Kidney epithelial cell (primary cell): Measurements from ENCODE around the gene ITPA. TPM values are rescaled to one million over a fixed set of nuclear protein-coding genes. Genes with fewer than 3 reads are reported as not detected.

Experiments used
- DNase-seq: peaks from one replicate; pipeline ENCODE4 v3.0.0-alpha.2; 2010; ENCODE audit warnings: low read depth
- H3K27me3 ChIP-seq: 2 replicates; pipeline ENCODE4 v1.6.0; 2011; ENCODE audit warnings: low read length; ENCODE audit not compliant: control insufficient read depth, insufficient read depth
- H3K36me3 ChIP-seq: 2 replicates; pipeline ENCODE4 v1.5.1; 2011; ENCODE audit warnings: low read length; ENCODE audit not compliant: control insufficient read depth, insufficient read depth
- H3K4me3 ChIP-seq: 2 replicates; pipeline ENCODE4 v1.5.1; 2011; ENCODE audit warnings: low read depth, mild to moderate bottlenecking, control low read depth, low read length
- CTCF ChIP-seq: IDR thresholded peaks from 2 replicates; pipeline ENCODE4 v1.5.1; 2011; ENCODE audit warnings: mild to moderate bottlenecking, moderate library complexity, low read length, control low read depth, inconsistent platforms; ENCODE audit not compliant: insufficient read depth, poor library complexity, severe bottlenecking
- total RNA-seq: library from RNA; depleted of rRNA; stranded (reverse); fragments of >200 nt; gene quantifications from 2 replicates; pipeline ENCODE4 v1.2.3, GENCODE V29; 2015

The ITPA gene
- total RNA-seq, 1 donor from 2014 or later, result 71.2 TPM

GRCh38 chr20:3233991-3234498, 24.7 kb downstream of the ITPA start:
- no peaks in the 10 kb centered on the region for H3K36me3 ChIP-seq
- no peak for TF ChIP-seq CTCF
- no peak overlapping the region for H3K4me3 ChIP-seq
- peaks cover 9% of the 10 kb centered on the region for H3K27me3 ChIP-seq
- no peak for DNase-seq

GRCh38 chr20:3235666-3236324, 26.5 kb downstream of the ITPA start:
- Histone ChIP-seq H3K4me3 (no peak overlapping the region), H3K27me3 (peaks cover 21% of the 10 kb centered on the region), H3K36me3 (no peaks in the 10 kb centered on the region)
- DNase-seq, result no peak
- TF ChIP-seq CTCF, result no peak

DNA sequence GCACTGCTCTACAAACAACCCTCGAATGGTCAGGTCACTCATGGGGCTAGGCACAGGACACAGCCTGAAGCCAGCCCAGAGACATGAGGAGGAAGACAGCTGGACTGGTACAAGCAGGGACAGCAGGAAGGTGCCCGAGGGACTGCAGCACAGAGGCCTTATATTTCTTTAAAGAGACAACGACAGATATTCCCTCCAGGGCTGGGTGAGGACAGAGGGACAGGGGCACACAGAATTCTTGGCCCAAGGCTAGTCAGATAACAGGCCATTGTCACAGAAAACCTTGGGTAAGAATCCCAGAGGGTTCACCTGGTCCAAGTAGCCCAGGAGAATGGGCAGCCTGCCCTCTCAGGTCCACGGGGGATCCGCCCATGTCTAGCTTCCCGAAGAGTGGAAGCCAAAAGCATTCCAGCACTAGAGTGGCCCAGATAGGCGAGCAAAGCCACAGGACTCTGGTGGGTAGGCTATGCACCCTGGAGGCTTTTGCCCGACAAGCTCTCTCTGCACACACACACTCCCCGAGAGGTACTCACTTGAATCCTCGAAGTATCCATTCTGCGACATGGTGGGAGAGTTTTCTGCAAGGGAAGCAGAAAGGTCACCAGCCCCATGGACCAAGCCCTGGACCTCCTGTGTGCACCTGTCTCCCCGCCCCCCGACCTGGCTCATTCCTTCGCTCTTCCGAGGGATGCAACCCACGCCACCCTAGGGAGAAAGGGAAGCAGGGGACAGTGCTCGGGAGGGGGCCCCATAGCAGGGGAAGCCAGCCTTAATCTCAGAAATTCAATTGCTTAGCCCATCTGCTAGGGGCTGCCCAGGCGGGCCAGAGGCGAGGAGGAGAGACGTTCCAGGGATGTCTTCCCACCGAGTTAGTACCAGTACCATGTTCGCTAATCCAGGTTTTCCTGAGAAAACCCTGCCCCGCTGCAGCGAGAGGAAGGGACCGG, 28.0 kb downstream of the ITPA start:
- no peak for DNase-seq
- H3K27me3 ChIP-seq, result peaks cover 24% of the 10 kb centered on the region
- H3K36me3 ChIP-seq, result no peaks in the 10 kb centered on the region
- no peak for TF ChIP-seq CTCF
- no peak overlapping the region for H3K4me3 ChIP-seq

DNA sequence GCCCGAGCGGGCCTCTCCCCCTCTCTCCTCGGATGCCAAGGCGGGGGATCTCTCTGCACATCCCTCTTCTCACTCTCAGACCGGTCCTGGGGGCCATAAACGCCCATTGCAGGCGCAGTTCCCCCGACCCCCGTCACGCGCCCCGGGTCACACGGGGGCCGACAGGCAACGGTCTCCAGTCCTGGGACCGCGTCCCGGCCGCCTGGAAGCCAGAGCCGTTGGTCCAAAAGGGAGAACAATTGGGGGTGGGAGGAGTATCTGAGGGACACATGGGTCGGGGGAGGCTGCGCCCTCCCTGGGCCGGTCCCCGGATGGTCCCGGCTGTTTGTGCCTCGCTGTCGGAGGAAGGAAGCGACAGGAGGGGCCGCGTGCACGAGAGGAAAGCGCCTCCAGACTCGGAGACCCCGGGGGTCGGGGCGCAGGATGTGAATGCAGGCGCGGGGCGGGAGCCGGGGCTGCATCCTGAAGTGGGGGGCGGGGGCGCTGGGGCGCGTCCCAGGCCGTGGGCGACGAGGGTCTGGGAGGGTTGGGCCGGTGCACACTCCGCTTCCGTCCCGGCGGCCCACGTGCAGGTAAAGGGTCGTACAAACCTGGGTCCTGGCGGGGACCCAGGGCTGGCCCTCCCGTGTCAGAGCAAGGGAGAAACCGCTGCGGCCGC, 28.8 kb downstream of the ITPA start:
- peaks cover 24% of the 10 kb centered on the region for H3K27me3 ChIP-seq

GRCh38 chr20:3238616-3239025, 29.3 kb downstream of the ITPA start:
- H3K27me3 ChIP-seq, result peaks cover 24% of the 10 kb centered on the region
- DNase-seq, result no peak
- no peak for TF ChIP-seq CTCF
- H3K4me3 ChIP-seq, result peak overlapping the region; percentile 56
- H3K36me3 ChIP-seq, result no peaks in the 10 kb centered on the region

More for the DNA sequence above, 28.8 kb downstream of the ITPA start:
- no peaks in the 10 kb centered on the region for H3K36me3 ChIP-seq
- DNase-seq, result no peak
- no peak for TF ChIP-seq CTCF
- peak overlapping the region; percentile 56 for H3K4me3 ChIP-seq
